HG03571 (cell line): Measurements from ENCODE around the gene USF1.
"Not testable (repeated sequence)": the region's sequence is repeated elsewhere in the genome, so short reads cannot be mapped to it uniquely, and the experiment has no call there.

Experiments used
- ATAC-seq: cut with Tn5 transposase; IDR thresholded peaks from one replicate; pipeline ENCODE4 v1.9.1; 2021; ENCODE audit not compliant: unreplicated experiment

Gene USF1

GRCh38 chr1:161048949-161049722 is 3.4 kb upstream of the USF1 start:
- no peak for ATAC-seq

GRCh38 chr1:161047436-161048420 is 2.0 kb upstream of the USF1 start:
- no peak for ATAC-seq

GRCh38 chr1:161046605-161047228 is 940 bp upstream of the USF1 start:
- peak; percentile 28 for ATAC-seq

- ATAC-seq, result peak; percentile 33
These were observed 655 bp downstream of the USF1 start for GRCh38 chr1:161044908-161045735.

GRCh38 chr1:161044535-161044907 is 1.3 kb downstream of the USF1 start:
- no peak for ATAC-seq

GRCh38 chr1:161039546-161039945 is 6.2 kb downstream of the USF1 start:
- no peak for ATAC-seq

- no peak for ATAC-seq
These were observed 6.6 kb downstream of the USF1 start for GRCh38 chr1:161039154-161039545.

GRCh38 chr1:161038523-161039153 is 7.1 kb downstream of the USF1 start, which contains the start of gene TSTD1:
TSS of gene TSTD1 (minus strand) at chr1:161038964. CDS start at chr1:161038889, 75 bp downstream.
- ATAC-seq, result peak; percentile 73

- ATAC-seq, result no peak
These were observed 7.9 kb downstream of the USF1 start for GRCh38 chr1:161037661-161038522.

GRCh38 chr1:161033751-161034150 is 12.0 kb downstream of the USF1 start:
- ATAC-seq, result no peak

GRCh38 chr1:161032409-161032808 is 13.4 kb downstream of the USF1 start:
- no peak for ATAC-seq

- no peak for ATAC-seq
These were observed 13.9 kb downstream of the USF1 start for GRCh38 chr1:161031874-161032273.

GRCh38 chr1:161029466-161029865 is 16.3 kb downstream of the USF1 start:
- not testable (repeated sequence) for ATAC-seq

GRCh38 chr1:161026954-161027353 is 18.8 kb downstream of the USF1 start:
- ATAC-seq, result not testable (repeated sequence)

GRCh38 chr1:161022432-161022831 is 23.3 kb downstream of the USF1 start:
- not testable (repeated sequence) for ATAC-seq

- ATAC-seq, result no peak
These were observed 23.8 kb downstream of the USF1 start for GRCh38 chr1:161021970-161022353.

- ATAC-seq, result peak; percentile 73
These were observed 24.4 kb downstream of the USF1 start for GRCh38 chr1:161021165-161021969.

- ATAC-seq, result peak; percentile 21
These were observed 25.1 kb downstream of the USF1 start, which contains the start of gene F11R for GRCh38 chr1:161020509-161021164. TSS of gene F11R (minus strand) at chr1:161021152. CDS start at chr1:161021073, 79 bp downstream.
